ENCODE data around the gene SLC22A17. TPM values are rescaled to one million over a fixed set of nuclear protein-coding genes. Genes with fewer than 3 reads are reported as not detected.

Gene SLC22A17
- total and polyA plus RNA-seq, 7 donors, result 0.60 to 38.8 (median 18.1) TPM

DNA sequence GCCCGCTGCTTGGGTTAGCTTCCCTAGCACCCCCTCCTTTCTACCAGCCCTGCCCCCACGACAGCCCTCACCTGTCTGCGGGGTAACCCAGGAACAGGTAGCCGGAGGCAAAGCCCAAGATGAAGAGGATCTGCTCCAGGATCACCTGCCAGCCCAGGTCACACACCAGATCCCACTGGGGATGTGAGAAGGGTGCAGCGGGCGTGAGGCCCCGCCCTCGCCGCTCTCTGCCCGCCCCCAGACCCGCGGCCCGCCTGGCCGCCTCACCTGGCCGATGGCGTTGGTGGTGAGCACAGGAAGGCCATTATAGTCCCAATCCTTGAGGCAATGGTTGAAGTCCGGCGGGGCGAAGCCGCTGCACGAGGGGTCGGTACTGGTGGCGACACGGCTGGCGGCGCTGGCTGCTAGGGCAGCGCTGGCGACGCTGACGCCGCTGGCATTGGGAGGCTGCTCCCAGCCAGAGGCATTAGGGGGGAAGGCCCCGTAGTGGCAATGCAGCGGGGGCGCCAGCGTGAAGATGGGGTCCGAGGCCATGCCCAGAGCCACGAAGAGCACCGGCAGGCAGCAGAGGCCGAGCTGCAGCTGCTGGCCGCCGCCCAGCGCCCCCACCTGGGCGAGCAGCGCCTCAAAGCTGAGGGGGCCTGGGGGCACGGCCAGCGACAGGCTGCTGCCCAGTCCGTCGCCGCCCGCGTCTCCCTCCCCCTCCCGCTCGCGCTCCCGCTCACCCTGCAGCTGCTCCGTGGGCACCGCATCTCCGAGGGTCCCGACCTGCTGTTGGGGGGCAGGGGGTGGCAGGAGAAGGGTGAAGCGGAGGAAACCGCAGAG lies 794 bp downstream of the SLC22A17 start:
- Histone ChIP-seq H3K9me3 (no peaks in the 10 kb centered on the region), H3K4me1 (peaks cover 0 to 18% (median 15%) of the 10 kb centered on the region in 4 donors), H3K27ac (peak overlapping the region; percentile 68 to 84 (median 72)), H3K27me3 (peaks cover 0 to 4% (median 3%) of the 10 kb centered on the region in 3 donors), H3K4me3 (peak overlapping the region; percentile 48 to 70 (median 69)), H3K36me3 (peaks cover 0 to 5% (median 0%) of the 10 kb centered on the region in 4 donors)
- intact Hi-C loops (cut with DNase I), result loop anchor here (2.0 kb wide), 1 partner anchor 15 kb away; no protein-coding TSS in a partner anchor
- TF ChIP-seq EP300 (IDR thresholded peaks at IDR 0.05) (no peak), POLR2AphosphoS5 (IDR thresholded peaks at IDR 0.05) (no peak), POLR2A (IDR thresholded peaks at IDR 0.05) (no peak)
- TF ChIP-seq, protein P1, sequence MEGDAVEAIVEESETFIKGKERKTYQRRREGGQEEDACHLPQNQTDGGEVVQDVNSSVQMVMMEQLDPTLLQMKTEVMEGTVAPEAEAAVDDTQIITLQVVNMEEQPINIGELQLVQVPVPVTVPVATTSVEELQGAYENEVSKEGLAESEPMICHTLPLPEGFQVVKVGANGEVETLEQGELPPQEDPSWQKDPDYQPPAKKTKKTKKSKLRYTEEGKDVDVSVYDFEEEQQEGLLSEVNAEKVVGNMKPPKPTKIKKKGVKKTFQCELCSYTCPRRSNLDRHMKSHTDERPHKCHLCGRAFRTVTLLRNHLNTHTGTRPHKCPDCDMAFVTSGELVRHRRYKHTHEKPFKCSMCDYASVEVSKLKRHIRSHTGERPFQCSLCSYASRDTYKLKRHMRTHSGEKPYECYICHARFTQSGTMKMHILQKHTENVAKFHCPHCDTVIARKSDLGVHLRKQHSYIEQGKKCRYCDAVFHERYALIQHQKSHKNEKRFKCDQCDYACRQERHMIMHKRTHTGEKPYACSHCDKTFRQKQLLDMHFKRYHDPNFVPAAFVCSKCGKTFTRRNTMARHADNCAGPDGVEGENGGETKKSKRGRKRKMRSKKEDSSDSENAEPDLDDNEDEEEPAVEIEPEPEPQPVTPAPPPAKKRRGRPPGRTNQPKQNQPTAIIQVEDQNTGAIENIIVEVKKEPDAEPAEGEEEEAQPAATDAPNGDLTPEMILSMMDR (IDR thresholded peaks at IDR 0.05), result no peak
- DNase-seq, result no peak
- WGBS, 2 donors, result 10 to 13% methylated on average over 61 of the region's 61 CpGs

DNA sequence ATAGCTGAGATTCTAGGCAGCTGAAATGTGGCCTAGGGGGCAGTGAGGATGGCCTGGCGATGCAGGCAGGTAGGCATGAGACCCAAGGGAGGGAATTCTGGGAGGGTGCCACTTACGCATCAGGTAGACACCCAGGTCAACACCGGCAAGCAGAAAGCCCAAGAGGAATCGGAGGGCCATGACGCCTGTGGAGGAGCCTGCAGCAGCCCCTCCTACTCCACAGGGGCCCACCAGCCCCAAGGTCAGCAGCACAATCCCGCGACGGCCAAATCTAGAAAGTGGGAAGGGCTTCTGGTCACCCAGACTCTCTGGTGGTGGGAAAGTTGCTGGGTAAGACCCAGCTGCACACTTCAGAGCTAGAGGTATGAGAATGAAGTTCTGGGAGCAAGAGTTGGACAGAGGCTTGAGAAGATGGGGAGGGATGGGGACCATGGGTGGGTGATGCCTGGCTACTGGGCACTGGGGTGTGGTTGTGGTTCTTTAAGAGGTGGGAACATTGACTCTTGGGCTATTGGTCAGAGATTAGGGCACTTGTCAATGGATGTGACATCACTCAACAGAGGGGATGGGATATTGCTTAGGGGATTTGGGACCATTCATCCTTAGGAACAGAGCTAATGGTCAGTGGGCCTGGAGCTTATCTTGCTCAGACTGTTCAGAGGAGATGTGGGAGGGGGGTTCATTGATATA lies 3.4 kb downstream of the SLC22A17 start:
- Histone ChIP-seq H3K4me3 (no peak overlapping the region), H3K27ac (no peak overlapping the region)
- WGBS, 2 donors, result 91% methylated on average over 8 of the region's 8 CpGs

DNA sequence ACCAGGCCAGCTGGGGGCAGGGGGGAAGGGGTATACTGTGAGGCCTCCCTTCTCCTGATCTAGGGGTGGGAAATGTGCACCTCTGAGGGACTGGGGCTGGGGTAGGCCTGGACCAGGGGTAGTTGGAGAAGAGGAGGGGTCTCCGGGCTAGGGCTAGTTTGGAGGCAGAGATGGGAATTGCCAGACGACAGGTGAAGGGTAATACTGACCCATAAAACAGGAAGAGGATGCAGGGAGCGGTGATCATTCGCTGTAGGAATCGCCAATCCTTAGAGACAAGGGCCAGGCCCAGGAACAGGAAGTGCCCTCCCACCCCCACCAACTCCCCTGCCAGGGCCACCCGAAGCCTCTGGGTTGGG lies 4.4 kb downstream of the SLC22A17 start:
- WGBS, 2 donors, result 89 to 90% methylated on average over 6 of the region's 6 CpGs
- Histone ChIP-seq H3K4me3 (no peak overlapping the region), H3K36me3 (no peaks in the 10 kb centered on the region), H3K27me3 (peaks cover 0 to 4% (median 3%) of the 10 kb centered on the region in 3 donors), H3K9me3 (no peaks in the 10 kb centered on the region), H3K27ac (no peak overlapping the region), H3K4me1 (peaks cover 0 to 17% (median 14%) of the 10 kb centered on the region in 4 donors)
- DNase-seq, result no peak
- intact Hi-C loops (cut with DNase I), result no loop called here
- TF ChIP-seq, protein P1 (IDR thresholded peaks at IDR 0.05), result no peak
- TF ChIP-seq EP300 (IDR thresholded peaks at IDR 0.05), result no peak
- TF ChIP-seq POLR2A (IDR thresholded peaks at IDR 0.05), result no peak
- TF ChIP-seq POLR2AphosphoS5 (IDR thresholded peaks at IDR 0.05), result no peak

More for the DNA sequence above, 3.4 kb downstream of the SLC22A17 start:
- intact Hi-C loops (cut with DNase I), result no loop called here
- DNase-seq, result no peak
- Histone ChIP-seq H3K27me3 (peaks cover 0 to 4% (median 3%) of the 10 kb centered on the region in 3 donors), H3K36me3 (no peaks in the 10 kb centered on the region), H3K9me3 (no peaks in the 10 kb centered on the region), H3K4me1 (peaks cover 0 to 18% (median 15%) of the 10 kb centered on the region in 4 donors)
- TF ChIP-seq, protein P1 (IDR thresholded peaks at IDR 0.05), result no peak
- TF ChIP-seq POLR2A (IDR thresholded peaks at IDR 0.05) (no peak), POLR2AphosphoS5 (IDR thresholded peaks at IDR 0.05) (no peak)

DNA sequence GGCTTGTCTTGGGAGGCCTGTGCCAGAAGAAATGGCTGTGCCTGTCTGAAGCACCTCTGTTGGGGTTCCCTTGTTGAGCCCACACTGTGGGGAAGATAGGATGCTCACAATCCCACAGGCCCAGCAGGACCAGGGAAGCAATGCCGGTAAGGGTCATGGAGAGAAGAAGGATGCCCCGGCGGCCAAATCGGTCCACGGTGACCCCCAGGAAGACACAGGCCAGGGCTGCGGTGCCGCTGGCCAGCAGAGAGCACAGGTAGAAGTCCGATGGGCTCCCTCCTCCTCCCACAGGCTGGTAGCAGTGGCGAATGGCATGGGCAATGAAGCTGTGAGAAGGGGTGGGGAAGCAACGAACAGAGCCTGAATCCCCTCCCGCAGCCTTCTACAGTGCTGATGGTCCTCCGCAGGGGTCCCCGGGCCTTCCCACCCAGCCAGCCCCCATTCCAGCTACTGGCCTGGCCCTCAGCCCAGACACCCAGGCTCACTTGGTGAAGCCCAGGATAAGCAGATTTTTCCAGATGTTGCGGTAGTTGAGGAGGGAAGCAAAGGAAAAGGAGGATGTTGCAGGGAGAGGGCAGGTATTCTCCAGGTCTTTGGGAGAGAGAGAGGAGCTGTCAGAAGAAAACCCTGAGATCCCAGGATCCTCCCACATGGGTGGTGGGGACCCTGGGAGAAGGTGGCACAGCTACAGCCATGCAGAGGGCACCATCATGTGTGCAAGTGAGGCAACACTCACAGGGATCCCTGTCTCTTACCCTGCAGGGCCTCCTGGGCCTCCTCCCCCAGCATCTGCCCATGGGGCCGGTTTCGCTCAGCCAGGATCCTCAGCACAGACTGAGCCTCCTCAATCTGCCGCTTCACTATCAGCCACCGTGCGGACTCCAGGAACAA lies 5.0 kb downstream of the SLC22A17 start:
- WGBS, 2 donors, result 94 to 96% methylated on average over 19 of the region's 19 CpGs

More for the DNA sequence above, 5.0 kb downstream of the SLC22A17 start:
- no peaks in the 10 kb centered on the region for H3K9me3 ChIP-seq
- DNase-seq, result no peak
- intact Hi-C loops (cut with DNase I), result no loop called here
- no peak overlapping the region for H3K4me3 ChIP-seq
- H3K27ac ChIP-seq, result no peak overlapping the region
- H3K36me3 ChIP-seq, result no peaks in the 10 kb centered on the region
- peaks cover 0 to 11% (median 9%) of the 10 kb centered on the region in 4 donors for H3K4me1 ChIP-seq
- H3K27me3 ChIP-seq, result peaks cover 0 to 4% (median 3%) of the 10 kb centered on the region in 3 donors
- TF ChIP-seq POLR2AphosphoS5 (IDR thresholded peaks at IDR 0.05) (no peak), POLR2A (IDR thresholded peaks at IDR 0.05) (no peak), EP300 (IDR thresholded peaks at IDR 0.05) (no peak)
- TF ChIP-seq, protein P1 (IDR thresholded peaks at IDR 0.05), result no peak

Data from sigmoid colon (tissue), 7 donors.